CD14-positive monocyte (primary cell): ENCODE measurements around the gene MT1X. TPM values are rescaled to one million over a fixed set of nuclear protein-coding genes. Genes with fewer than 3 reads are reported as not detected.

Experiments
- DNase-seq, 3 donors: peaks; one replicate each; pipeline ENCODE4 v3.0.0-alpha.2; 2011 to 2022
- H2AFZ ChIP-seq: 2 replicates; pipeline ENCODE4 v1.6.0; 2012; ENCODE audit warnings: mild to moderate bottlenecking, low read depth, low read length, inconsistent platforms; ENCODE audit not compliant: insufficient read depth, poor library complexity, severe bottlenecking
- H3K27ac ChIP-seq, 2 donors: 1 replicate in 1 of 2; 2 replicates in 1 of 2; pipeline ENCODE4 v1.5.1; 2012 to 2013; ENCODE audit warnings: low read length in 2 of 2, control low read depth in 1 of 2, inconsistent platforms in 1 of 2, low read depth in 1 of 2, mild to moderate bottlenecking in 1 of 2
- H3K27me3 ChIP-seq, 2 donors: one replicate each; pipeline versions ENCODE4 v1.6.0 to v1.6.1; 2011 to 2013; ENCODE audit warnings: low read length in 2 of 2; ENCODE audit not compliant: control insufficient read depth in 2 of 2, insufficient read depth in 2 of 2
- H3K36me3 ChIP-seq, 2 donors: replicated peaks in 1 of 2; 1 replicate in 1 of 2; 2 replicates in 1 of 2; pipeline versions ENCODE4 v1.5.1 to v1.6.1; 2012 to 2013; ENCODE audit warnings: low read length in 2 of 2, control low read depth in 1 of 2, inconsistent platforms in 1 of 2, mild to moderate bottlenecking in 1 of 2; ENCODE audit not compliant: insufficient read depth in 2 of 2, control insufficient read depth in 1 of 2
- H3K4me1 ChIP-seq, 2 donors: 1 replicate in 1 of 2; 2 replicates in 1 of 2; pipeline versions ENCODE4 v1.5.1 to v1.6.1; 2012 to 2013; ENCODE audit warnings: low read length in 2 of 2, control low read depth in 1 of 2, inconsistent platforms in 1 of 2, mild to moderate bottlenecking in 1 of 2, moderate library complexity in 1 of 2; ENCODE audit not compliant: insufficient read depth in 2 of 2, control insufficient read depth in 1 of 2
- H3K4me2 ChIP-seq: replicated peaks from 2 replicates; pipeline ENCODE3; 2012; ENCODE audit warnings: low read length, moderate library complexity, mild to moderate bottlenecking; ENCODE audit not compliant: poor library complexity, severe bottlenecking; ENCODE audit errors: extremely low read depth
- H3K4me3 ChIP-seq, 3 experiments: fragments of 200-600 bp in 1 of 3; sonication (generic) in 1 of 3; replicated peaks in 1 of 3; 1 replicate in 2 of 3; 2 replicates in 1 of 3; pipeline ENCODE4 v1.5.1; 2011 to 2013; ENCODE audit warnings: low read length in 3 of 3, mild to moderate bottlenecking in 3 of 3, control low read depth in 2 of 3, low read depth in 2 of 3, inconsistent platforms in 1 of 3, moderate library complexity in 1 of 3
- H3K79me2 ChIP-seq: 2 replicates; pipeline ENCODE4 v1.6.0; 2012; ENCODE audit warnings: mild to moderate bottlenecking, control low read depth, inconsistent platforms, low read length, moderate library complexity; ENCODE audit not compliant: insufficient read depth
- H3K9ac ChIP-seq: 2 replicates; pipeline ENCODE4 v1.6.0; 2017; ENCODE audit warnings: low read length, mild to moderate bottlenecking; ENCODE audit not compliant: insufficient read depth, poor library complexity, severe bottlenecking
- H3K9me3 ChIP-seq, 2 donors: replicated peaks in 1 of 2; 1 replicate in 1 of 2; 2 replicates in 1 of 2; pipeline versions ENCODE4 v1.5.1 to v1.6.1; 2012 to 2013; ENCODE audit warnings: low read length in 2 of 2, control low read depth in 1 of 2; ENCODE audit not compliant: control insufficient read depth in 1 of 2, insufficient read depth in 1 of 2
- H4K20me1 ChIP-seq: 2 replicates; pipeline ENCODE4 v1.6.0; 2012; ENCODE audit warnings: mild to moderate bottlenecking, low read length, control low read depth, moderate library complexity; ENCODE audit not compliant: insufficient read depth
- H3K27ac Mint-ChIP-seq, 7 donors: one replicate each; pipeline ENCODE4 v1.8.0; 2020; ENCODE audit warnings: mild to moderate bottlenecking in 7 of 7, mixed read lengths in 7 of 7, moderate library complexity in 6 of 7, inconsistent platforms in 2 of 7
- H3K27me3 Mint-ChIP-seq, 3 donors: one replicate each; pipeline ENCODE4 v1.8.0; 2021 to 2022; ENCODE audit warnings: low read depth in 3 of 3, mild to moderate bottlenecking in 3 of 3, mixed read lengths in 3 of 3, moderate library complexity in 3 of 3, inconsistent platforms in 1 of 3
- H3K36me3 Mint-ChIP-seq, 2 donors: one replicate each; pipeline ENCODE4 v1.8.0; 2020; ENCODE audit warnings: mixed read lengths in 2 of 2, inconsistent platforms in 1 of 2, mild to moderate bottlenecking in 1 of 2
- H3K4me1 Mint-ChIP-seq: one replicate; pipeline ENCODE4 v1.8.0; 2020; ENCODE audit warnings: mild to moderate bottlenecking, mixed read lengths
- H3K4me3 Mint-ChIP-seq, 2 donors: one replicate each; pipeline ENCODE4 v1.8.0; 2020; ENCODE audit warnings: mild to moderate bottlenecking in 2 of 2, mixed read lengths in 2 of 2, moderate library complexity in 1 of 2
- H3K9me3 Mint-ChIP-seq, 7 donors: one replicate each; pipeline ENCODE4 v1.8.0; 2020 to 2022; ENCODE audit warnings: mixed read lengths in 7 of 7, mild to moderate bottlenecking in 6 of 7, moderate library complexity in 6 of 7, inconsistent platforms in 2 of 7
- WGBS: methylation state at CpG from one replicate; pipeline ENCODE4 v1.1.5; 2013; ENCODE audit warnings: missing lambda C conversion rate; ENCODE audit not compliant: insufficient coverage; 5-methylcytosine and 5-hydroxymethylcytosine counted together
- intact Hi-C, 2 donors: fragments of 100-400 bp; cut with micrococcal nuclease; formaldehyde crosslinking; loops; one replicate each; pipeline versions ENCODE4 v1.15.0 to v1.15.1; 2023
- polyA plus RNA-seq, 3 donors: library from polyadenylated mRNA; depleted of rRNA in 1 of 3; unstranded in 2 of 3; stranded (reverse) in 1 of 3; fragments of 300-500 nt in 2 of 3; fragments of >200 nt in 1 of 3; fragmentation: Illumina TruSeq in 2 of 3; gene quantifications; 1 replicate in 2 of 3; 2 replicates in 1 of 3; pipeline ENCODE4 v1.2.3, GENCODE V29; 2012 to 2021
- TF ChIP-seq, protein P1 (sequence below): fragments of 200-600 bp; IDR thresholded peaks from one replicate; pipeline ENCODE4 v1.8.0; 2022; ENCODE audit warnings: antibody characterized with exemption, mild to moderate bottlenecking

Gene MT1X
- polyA plus RNA-seq, 3 donors, result 34.5 to 87.9 (median 55.4) TPM

GRCh38 chr16:56686758-56687157 lies 4.5 kb downstream of the MT1X start:
- Mint-ChIP-seq H3K9me3 (peaks cover 5 to 23% (median 19%) of the 10 kb centered on the region in 7 donors), H3K4me1 (peaks cover 21% of the 10 kb centered on the region), H3K27me3 (peaks cover 2 to 20% (median 6%) of the 10 kb centered on the region in 3 donors), H3K27ac (no peak overlapping the region), H3K4me3 (no peak overlapping the region), H3K36me3 (peaks cover 7 to 8% of the 10 kb centered on the region in 2 donors)
- no peaks in the 10 kb centered on the region for H4K20me1 ChIP-seq
- H3K27ac ChIP-seq, result no peak overlapping the region
- no peak overlapping the region for H2AFZ ChIP-seq
- DNase-seq, result no peak
- peaks cover 13 to 17% of the 10 kb centered on the region in 2 donors for H3K4me1 ChIP-seq
- intact Hi-C loops, result no loop called here
- TF ChIP-seq, protein P1, sequence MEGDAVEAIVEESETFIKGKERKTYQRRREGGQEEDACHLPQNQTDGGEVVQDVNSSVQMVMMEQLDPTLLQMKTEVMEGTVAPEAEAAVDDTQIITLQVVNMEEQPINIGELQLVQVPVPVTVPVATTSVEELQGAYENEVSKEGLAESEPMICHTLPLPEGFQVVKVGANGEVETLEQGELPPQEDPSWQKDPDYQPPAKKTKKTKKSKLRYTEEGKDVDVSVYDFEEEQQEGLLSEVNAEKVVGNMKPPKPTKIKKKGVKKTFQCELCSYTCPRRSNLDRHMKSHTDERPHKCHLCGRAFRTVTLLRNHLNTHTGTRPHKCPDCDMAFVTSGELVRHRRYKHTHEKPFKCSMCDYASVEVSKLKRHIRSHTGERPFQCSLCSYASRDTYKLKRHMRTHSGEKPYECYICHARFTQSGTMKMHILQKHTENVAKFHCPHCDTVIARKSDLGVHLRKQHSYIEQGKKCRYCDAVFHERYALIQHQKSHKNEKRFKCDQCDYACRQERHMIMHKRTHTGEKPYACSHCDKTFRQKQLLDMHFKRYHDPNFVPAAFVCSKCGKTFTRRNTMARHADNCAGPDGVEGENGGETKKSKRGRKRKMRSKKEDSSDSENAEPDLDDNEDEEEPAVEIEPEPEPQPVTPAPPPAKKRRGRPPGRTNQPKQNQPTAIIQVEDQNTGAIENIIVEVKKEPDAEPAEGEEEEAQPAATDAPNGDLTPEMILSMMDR, result no peak
- H3K4me2 ChIP-seq, result no peak overlapping the region
- WGBS, result 88% methylated on average over 4 of the region's 7 CpGs
- H3K4me3 ChIP-seq, result no peak overlapping the region
- no peaks in the 10 kb centered on the region for H3K79me2 ChIP-seq
- no peaks in the 10 kb centered on the region for H3K36me3 ChIP-seq
- H3K9ac ChIP-seq, result no peak overlapping the region
- H3K27me3 ChIP-seq, result no peaks in the 10 kb centered on the region
- H3K9me3 ChIP-seq, result peaks cover 0 to 10% of the 10 kb centered on the region in 2 donors

DNA sequence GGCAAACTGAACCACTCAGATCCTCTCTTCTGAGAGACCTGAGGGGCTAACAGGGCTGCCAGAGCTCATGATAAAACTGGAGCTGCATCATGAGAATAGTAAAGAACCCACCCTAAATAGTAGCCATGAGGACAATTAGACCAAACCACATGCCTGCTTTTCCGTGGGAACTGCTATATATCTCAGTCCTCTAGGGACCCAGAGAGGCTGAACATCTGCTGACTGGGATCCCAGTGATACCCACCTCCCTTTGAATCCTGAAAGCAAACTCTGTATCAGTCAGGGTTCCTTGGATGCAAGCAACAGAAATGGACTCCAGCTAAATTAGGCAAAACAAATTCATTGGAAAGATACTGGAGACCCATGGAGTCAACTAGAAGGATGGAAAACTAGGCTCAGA lies 6.5 kb downstream of the MT1X start:
- Histone ChIP-seq H4K20me1 (no peaks in the 10 kb centered on the region), H3K9ac (no peak overlapping the region), H3K79me2 (no peaks in the 10 kb centered on the region), H3K4me2 (no peak overlapping the region), H3K36me3 (no peaks in the 10 kb centered on the region), H3K9me3 (peaks cover 0 to 10% of the 10 kb centered on the region in 2 donors), H3K27me3 (no peaks in the 10 kb centered on the region), H3K4me1 (no peaks in the 10 kb centered on the region), H3K27ac (no peak overlapping the region), H3K4me3 (no peak overlapping the region), H2AFZ (no peak overlapping the region)
- H3K9me3 Mint-ChIP-seq, result peaks cover 5 to 23% (median 19%) of the 10 kb centered on the region in 7 donors
- H3K27me3 Mint-ChIP-seq, result peaks cover 2 to 20% (median 6%) of the 10 kb centered on the region in 3 donors
- peaks cover 3% of the 10 kb centered on the region for H3K4me1 Mint-ChIP-seq
- no peak overlapping the region for H3K27ac Mint-ChIP-seq
- TF ChIP-seq, protein P1, result no peak
- no CpG with 5 or more reads among the region's 1 CpG for WGBS
- DNase-seq, result no peak
- H3K4me3 Mint-ChIP-seq, result no peak overlapping the region
- H3K36me3 Mint-ChIP-seq, result peaks cover 5 to 8% of the 10 kb centered on the region in 2 donors
- intact Hi-C loops, result no loop called here
